ENCODE measurements around the gene C2CD4D. TPM values are rescaled to one million over a fixed set of nuclear protein-coding genes. Genes with fewer than 3 reads are reported as not detected.

C2CD4D gene
- total RNA-seq, 1 experiment from 2014 or later: not detected

DNA sequence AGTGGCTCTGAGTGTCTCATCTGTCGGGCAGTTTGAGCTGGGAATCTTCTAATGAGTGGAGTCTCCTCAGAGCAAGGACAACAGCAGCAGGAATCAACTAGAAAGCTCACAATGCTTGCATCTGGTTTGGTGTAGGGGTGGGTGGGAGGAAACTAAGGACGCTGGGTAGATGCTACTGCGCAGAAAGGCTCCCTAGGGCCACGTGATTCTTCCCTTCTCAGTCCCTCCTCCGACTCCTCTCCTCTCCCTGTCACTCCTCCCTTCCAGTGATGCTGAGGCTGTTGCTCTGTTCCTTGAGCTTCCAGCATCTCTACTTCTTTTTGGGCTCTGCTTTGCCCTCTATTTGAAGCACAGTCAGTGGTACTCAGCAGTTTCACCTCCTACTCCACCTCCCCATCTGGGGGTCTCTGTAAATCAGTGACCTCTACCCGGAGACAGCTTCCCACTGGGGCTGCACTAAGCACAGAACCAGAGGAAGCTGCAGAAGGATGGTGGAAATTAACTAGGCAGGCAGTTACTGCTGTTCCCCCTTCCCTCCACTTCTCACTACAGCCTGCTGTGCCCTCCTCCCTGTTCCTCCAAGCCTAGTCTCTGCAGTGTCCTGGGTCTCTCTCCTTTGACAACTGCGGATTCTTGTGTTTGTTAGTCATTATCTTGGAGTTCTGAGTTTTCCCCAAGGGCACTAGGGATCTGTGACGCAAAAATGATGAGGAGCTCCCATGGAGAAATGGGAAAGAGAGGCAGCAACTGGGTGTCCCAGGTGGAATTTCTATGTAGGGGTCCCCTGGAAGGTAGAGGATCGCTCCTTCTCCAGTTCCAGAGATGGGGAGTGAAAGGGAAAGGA lies 40.2 kb downstream of the C2CD4D start:
- no peak for DNase-seq (ENCODE audit: extremely low read depth, low read depth)

DNA sequence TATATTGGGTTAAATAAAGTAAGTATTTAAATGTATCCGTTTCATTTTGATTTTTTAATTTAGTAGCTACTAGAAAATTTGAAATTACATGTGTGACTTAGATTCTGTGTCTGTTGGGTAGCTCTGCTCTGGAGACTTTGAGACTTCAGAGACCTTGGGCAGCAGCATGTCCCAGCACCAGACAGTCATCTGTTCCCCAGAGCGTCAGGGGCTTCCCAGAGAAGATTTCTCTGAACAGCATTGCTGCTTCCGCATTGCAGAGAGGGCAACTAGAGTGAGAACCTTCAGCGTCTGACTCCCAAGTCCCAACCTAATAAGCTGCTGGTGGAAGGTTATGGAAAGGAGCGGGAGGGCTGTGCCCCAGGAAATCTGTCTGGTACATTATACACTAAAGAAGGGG lies 41.0 kb downstream of the C2CD4D start:
- DNase-seq (ENCODE audit: extremely low read depth, low read depth): no peak

DNA sequence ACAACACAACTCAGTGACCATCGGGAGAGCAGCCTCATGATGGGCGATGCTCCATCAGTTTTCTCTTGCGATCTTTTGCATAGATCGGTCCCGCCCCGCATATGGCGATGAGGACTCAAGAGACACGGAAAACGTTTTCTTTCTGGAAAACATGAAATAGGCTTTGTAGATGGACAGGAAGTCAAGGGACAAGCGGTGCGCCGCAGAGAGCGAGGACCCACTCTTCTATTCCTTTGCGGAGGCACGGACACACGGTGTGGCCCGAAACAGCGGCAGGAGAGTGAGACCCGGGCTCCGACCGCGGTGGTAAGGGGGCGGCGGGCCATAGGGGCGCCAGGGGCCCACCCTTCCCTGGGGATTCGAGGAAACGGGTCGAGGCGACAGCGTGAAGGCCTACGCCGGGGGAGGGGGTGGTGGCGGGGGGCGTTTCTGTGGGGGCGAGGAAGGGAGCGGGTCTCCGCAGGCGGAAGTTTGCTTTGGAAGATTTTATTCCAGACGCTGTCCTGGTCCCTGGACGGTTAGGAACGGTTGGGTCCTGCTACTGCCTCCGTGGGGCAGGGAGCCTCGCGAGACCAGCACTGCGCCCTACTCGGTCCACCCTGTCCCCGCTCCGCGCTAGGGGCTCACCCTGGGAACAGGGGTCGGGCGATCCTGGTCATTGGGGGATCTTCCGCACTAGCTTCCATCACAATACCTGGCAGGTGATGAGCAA lies 48.5 kb downstream of the C2CD4D start:
- DNase-seq (ENCODE audit: extremely low read depth, low read depth): no peak

DNA sequence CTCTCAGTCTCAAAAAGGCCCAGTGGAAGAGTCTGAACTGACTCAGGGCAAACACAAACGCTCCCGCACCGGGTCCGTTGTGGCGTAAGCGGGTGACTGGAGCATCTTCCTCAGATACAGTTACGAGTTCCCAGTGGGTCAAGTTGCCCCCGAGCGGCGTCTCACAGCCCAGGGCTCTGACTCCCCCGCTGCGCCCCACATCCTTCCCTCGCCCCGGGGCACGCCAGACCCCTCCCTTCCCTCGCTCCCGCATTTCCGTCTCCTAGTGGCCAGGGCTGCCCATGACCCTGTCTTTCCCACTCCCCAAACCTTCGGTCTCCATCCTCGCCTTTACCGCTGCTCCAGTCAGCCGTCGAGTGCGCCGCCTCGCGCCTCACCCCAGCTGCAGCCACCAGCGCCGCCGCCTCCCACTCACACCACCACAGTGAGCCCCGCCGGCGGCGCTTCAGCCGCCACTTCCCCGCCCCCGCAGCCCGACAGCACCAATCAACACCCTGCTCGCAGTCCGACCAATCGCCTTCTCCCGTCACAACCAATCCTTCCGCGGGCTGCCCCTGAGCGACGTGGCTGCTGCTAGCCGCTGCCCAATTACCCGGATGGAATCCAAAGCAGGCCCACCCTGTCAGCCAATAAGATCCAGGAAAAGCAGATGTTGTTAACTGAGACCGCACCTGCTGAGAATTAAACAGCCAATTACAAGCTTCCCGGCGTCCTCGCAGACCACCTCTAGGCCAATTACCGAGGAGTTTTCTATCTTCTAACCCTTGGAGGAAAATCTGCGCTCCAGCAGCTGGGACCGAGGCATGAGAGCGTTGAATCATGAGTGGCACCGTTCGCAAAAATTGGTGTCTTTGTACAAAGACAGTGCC lies 49.3 kb downstream of the C2CD4D start, which contains the start of gene TDRKH:
Gene TDRKH (minus strand): TSS at position 430 of the 869 bp plus-strand sequence. CDS start 7,478 bp downstream, outside the sequence.
- DNase-seq (ENCODE audit: extremely low read depth, low read depth): peak; percentile 100

Small RNAs within 50 kb of the gene (small RNA-seq; reads per million reads assigned to genes)
- gene RF00019: 0 reads per million in 2 experiments

Other genes with a start within 250 kb of the C2CD4D start
- 29.6 and 32.2 TPM in 2 replicates for gene SNX27, start 227.8 kb downstream of the C2CD4D start, total RNA-seq (2014; rRNA removed; shearing (Covaris generic))
- not detected in 2 replicates for gene CELF3, start 123.0 kb downstream of the C2CD4D start, total RNA-seq (2014; rRNA removed; shearing (Covaris generic))
- gene RIIAD1, start 118.3 kb downstream of the C2CD4D start, total RNA-seq (2014; rRNA removed; shearing (Covaris generic)): not detected in 2 replicates
- gene MRPL9, start 76.3 kb downstream of the C2CD4D start, total RNA-seq (2014; rRNA removed; shearing (Covaris generic)): 157 and 173 TPM in 2 replicates
- 7.1 and 10.9 TPM in 2 replicates for gene TDRKH, start 49.3 kb downstream of the C2CD4D start, total RNA-seq (2014; rRNA removed; shearing (Covaris generic))
- gene LINGO4, start 34.4 kb downstream of the C2CD4D start, total RNA-seq (2014; rRNA removed; shearing (Covaris generic)): not detected in 2 replicates
- gene RORC, start 8.0 kb downstream of the C2CD4D start, total RNA-seq (2014; rRNA removed; shearing (Covaris generic)): 0.10 TPM in 1 of 2 replicates, not detected in the other
- not detected in 2 replicates for gene THEM5, start 13.9 kb upstream of the C2CD4D start, total RNA-seq (2014; rRNA removed; shearing (Covaris generic))
- 31.3 and 39.7 TPM in 2 replicates for gene THEM4, start 69.7 kb upstream of the C2CD4D start, total RNA-seq (2014; rRNA removed; shearing (Covaris generic))
- gene S100A10, start 154.0 kb upstream of the C2CD4D start, total RNA-seq (2014; rRNA removed; shearing (Covaris generic)): 373 and 385 TPM in 2 replicates
- gene S100A11, start 197.2 kb upstream of the C2CD4D start, total RNA-seq (2014; rRNA removed; shearing (Covaris generic)): 879 and 977 TPM in 2 replicates
- gene TCHHL1, start 249.2 kb upstream of the C2CD4D start, total RNA-seq (2014; rRNA removed; shearing (Covaris generic)): not detected in 2 replicates